ENCODE results near the gene HPF1. TPM values are rescaled to one million over a fixed set of nuclear protein-coding genes. Genes with fewer than 3 reads are reported as not detected.
"Not testable (repeated sequence)": the region's sequence is repeated elsewhere in the genome, so short reads cannot be mapped to it uniquely, and the experiment has no call there.

The HPF1 gene
- total RNA-seq, 1 donor from 2014 or later: 6.4 TPM

DNA sequence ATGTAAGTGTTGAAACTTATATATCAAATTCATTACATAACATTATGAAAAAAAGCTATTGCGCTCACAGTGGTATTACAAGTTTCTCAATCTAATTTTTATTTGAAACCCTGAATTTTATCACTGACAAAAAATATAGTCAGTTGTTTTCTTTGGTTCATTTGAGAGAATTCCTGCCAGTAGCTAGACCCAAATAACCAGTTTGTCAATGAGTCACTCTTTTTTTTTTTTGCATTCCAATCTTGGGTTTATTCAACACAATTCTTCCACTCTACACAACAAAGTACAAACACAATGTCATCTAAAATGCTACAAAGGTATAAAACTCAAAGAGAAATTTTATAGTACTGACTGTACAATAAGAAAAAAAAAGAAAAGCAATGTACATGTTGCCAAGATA lies 13.1 kb downstream of the HPF1 start:
- DNase-seq (ENCODE audit: low spot score): no peak
- no peak for ATAC-seq

DNA sequence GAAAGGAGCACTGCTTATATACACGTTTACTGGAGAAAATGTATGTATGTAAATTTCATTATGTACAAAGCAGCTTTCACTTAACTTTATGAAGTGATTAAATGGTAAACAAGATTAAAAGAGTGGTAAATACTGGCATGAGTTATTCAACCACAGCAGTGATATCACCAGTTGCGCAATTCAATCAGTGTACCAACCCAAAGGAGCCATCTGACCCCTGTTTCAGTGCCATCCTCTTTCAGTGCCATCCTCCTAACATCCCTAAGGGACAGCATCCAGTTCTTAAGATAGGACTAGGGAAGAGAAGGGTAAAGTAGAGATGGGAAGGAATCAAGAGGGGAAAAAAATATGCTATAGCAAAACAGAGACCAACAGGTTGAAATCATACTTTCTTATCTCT lies 16.2 kb downstream of the HPF1 start:
- DNase-seq (ENCODE audit: low spot score): no peak
- peak; percentile 74 for ATAC-seq

DNA sequence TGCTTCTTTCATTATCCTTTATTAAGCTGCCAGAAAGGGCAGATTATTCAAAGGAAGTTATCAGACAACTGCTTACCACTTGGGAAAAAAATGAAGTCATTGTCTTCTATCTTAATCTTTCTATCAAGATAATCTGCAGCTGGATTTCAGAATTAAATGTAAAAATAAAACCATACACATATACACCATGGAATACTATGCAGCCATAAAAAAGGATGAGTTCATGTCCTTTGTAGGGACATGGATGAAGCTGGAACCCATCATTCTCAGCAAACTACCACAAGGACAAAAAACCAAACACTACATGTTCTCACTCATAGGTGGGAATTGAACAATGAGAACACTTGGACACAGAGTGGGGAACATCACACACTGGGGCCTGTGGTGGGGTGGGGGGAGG lies 19.1 kb downstream of the HPF1 start:
- DNase-seq (ENCODE audit: low spot score); ATAC-seq: not testable (repeated sequence)

DNA sequence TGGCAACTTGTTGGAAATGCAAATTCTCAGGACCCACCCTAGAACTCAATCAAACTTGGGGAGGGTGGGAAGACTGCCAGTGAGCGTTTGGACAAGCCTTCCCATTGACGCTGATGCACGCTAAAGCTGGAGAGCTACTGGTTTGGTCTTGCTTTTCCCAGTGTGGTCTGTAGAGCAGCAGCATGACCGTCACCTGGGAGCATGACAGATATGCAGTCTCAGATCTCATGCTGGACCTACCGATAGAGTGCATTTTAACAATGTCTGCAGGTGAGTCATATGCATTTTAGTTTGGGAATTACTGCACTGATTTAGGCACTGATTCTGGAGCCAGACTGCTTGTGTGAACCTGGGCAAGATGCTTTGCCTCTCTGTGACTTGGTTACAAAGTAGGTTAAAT lies 27.2 kb downstream of the HPF1 start:
- no peak for DNase-seq (ENCODE audit: low spot score)

DNA sequence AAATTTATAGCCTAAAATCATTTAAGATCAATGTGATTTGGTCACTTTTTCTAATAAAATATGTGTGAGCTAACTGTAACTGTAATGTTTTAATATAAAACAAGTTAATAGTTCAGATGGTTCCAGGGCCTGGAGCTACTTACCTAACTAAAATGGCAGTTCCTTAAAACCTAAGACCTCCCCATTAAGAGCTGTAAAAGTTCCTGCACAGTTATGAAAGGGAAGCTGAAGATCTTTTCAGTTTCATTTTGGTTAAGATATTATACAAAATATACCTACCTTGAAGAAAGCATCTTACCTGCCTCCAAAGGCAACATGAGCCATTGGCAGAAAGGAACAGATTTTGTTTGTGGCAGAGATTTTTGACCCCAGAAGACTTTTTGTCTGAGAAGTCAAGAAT lies 30.1 kb downstream of the HPF1 start:
- no peak for ATAC-seq
- no peak for DNase-seq (ENCODE audit: low spot score)

More for the DNA sequence above, 27.2 kb downstream of the HPF1 start:
- ATAC-seq: no peak

DNA sequence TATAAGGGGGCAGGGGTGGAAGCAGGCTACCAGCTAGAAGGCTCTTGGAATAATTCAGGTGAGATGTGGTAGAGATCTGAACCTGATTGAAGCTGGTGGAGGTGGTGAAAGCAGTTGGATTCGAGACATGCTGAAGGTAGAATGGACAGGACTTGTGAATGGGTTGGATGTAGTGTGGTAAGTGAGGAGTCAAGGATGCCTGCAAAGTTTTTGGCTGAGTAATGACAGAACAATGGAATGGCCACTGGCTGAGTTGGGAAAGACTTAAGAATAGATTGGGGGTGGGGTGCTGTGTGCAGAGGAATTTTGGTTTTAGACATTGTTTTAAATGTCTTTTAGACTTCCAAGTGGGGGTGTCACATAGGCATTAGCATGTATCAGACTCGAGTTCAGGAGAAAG lies 33.5 kb downstream of the HPF1 start:
- no peak for DNase-seq (ENCODE audit: low spot score)
- no peak for ATAC-seq

DNA sequence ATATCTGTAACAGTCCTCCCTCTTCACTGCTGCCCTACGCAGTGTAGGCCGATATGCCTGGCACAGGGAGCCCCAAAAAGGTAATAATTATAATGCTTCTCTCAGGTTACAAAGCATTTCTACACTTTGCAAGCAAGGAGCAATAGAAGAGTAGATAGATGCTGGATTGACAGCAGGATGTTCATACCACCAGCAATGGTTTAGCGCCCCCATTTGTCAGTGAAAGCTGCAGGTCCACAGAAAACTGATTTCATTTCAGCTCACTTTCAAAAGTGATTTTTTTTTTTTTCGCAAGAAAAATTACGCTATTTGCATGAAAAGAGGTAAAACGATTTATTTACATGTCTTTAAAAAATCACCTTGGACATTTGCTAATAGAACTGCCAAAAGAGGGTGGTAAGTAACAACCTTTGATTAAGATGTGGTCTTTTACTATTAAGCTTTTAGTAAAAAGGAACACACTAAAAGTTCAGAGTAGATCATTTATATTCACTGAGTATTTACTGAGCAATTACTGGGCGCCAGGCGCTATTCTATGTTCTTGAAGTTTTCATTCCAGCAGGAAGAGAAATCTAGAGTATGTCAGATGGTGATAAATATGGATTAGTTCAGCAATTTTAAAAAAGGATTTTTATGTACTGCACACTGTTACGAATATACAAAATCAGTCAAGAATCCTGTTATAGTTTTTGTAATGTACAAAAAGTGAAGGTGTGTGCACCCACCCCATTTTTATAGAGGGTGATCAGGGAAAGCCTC lies 34.4 kb downstream of the HPF1 start:
- no peak for DNase-seq (ENCODE audit: low spot score)
- peak; percentile 55 for ATAC-seq

DNA sequence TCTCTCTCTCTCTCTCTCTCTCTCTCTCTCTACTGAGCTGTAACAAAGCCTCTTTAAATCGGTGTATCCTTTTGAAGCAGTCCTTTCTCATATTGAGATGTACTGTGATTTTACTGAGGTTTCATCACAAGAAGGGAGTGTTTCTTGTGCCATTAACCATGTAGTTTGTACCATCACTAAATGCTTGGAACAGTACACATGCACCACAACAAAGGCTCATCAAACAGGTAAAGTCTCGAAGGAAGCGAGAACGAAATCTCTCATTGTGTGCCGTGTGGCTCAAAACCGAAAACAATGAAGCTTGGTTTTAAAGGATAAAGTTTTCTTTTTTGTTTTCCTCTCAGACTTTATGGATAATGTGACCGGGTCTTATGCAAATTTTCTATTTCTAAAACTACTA lies 37.2 kb downstream of the HPF1 start:
- DNase-seq (ENCODE audit: low spot score) (no peak), ATAC-seq (no peak)

DNA sequence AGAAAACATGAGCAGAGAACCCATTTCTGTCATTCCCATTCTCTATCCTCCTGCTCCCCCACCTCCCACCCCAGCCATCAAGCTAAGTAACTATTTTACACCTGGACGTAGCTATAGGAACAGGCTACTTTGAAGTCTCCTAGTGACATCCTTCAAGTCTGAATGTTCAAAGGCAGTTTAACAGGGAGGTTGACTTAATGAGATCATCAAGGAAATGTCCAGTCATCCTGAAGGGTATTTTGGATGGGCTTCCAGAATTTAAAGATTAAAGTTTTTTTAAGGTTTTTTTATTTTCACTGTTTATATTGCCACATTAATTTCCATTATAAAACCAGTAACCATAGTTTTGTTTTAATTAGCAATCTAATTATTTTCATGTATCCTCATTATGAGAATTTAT lies 41.1 kb downstream of the HPF1 start:
- no peak for ATAC-seq
- no peak for DNase-seq (ENCODE audit: low spot score)

DNA sequence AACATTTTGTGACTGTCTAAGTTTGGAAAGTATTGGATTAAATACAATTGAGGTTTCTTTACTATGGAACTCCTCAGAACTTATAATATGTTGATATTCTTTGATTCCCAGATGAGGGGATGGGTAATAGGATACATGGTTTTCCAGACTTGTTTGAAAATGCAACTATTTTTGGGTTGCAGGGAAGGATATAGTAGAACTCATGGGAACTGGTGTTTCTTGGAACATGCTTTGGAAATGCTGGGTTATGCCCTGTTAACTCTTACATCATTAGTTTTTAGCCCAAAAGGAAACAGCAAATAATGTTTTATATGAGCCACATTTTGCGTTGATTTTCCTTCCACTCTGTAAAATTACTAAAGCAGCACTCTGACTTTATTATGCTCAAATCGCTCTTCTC lies 41.9 kb downstream of the HPF1 start:
- ATAC-seq (no peak), DNase-seq (ENCODE audit: low spot score) (no peak)

DNA sequence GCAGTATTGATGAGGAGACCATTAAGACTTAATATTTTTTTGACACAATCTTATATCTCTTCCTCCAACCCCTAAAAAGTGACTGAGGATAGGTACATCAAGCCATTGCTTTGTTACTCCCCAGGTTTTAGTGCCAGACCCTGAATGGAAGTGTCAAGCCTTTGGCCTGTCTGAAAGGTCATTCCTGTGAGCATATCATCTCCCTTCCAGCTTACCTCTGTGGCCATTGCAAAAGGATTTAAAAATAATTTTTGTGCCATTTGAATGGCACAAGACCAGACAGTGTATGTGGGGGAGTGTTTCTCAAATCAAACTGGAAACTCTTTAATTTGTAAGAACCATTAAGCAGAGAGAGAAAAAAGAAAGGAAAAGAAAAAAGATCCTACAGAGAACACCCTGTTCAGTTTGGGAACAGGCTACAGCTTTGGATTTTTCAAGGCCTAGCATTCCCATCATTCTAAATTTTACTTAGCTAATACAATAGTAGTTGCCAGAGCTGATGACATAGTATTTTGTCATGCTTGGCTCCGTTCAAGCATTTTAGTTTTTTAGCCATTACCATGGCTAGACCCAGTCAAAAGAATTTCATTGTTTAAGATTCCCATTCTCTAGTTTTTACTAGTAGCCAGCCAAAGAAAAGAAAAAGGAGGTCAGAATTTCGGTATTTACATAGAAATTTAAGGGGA lies 49.6 kb downstream of the HPF1 start:
- no peak for DNase-seq (ENCODE audit: low spot score)
- ATAC-seq: no peak

DNA sequence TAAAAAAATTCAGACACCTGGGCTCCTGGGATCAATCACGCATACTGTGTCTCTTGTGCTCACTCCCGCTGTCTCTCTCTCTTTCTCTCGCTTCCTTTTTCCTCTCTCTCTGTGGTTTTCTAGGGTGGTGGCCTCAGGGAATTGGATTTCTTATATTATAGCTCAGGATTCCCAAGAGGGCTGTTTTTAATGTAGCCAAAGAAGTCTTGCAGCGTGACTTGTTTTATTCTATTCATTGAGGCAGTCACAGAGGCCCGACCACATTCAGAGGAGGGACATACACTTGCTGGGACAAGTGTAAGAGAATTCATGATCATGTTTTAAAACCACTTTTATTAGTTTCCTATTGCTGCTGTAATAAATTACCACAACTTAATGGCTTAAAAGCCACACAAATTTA lies 59.4 kb downstream of the HPF1 start:
- DNase-seq (ENCODE audit: low spot score) (no peak), ATAC-seq (no peak)

DNA sequence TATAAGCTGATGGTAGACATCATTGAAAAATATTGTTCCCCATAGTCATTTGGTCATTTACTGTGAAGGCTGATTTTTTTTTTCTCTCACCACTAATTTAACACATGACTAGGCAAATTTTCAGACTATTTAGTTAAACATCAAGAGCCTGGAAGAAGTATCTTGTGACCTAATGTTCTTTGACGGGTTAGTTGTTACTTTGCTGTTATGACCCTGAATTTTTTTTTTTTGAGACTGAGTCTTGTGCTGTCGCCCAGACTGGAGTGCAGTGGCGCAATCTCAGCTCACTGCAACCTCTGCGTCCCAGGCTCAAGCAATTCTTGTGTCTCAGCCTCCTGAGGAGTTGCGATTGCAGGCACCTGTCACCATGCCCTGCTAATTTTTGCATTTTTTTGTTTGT lies 67.0 kb downstream of the HPF1 start:
- ATAC-seq: no peak
- no peak for DNase-seq (ENCODE audit: low spot score)

DNA sequence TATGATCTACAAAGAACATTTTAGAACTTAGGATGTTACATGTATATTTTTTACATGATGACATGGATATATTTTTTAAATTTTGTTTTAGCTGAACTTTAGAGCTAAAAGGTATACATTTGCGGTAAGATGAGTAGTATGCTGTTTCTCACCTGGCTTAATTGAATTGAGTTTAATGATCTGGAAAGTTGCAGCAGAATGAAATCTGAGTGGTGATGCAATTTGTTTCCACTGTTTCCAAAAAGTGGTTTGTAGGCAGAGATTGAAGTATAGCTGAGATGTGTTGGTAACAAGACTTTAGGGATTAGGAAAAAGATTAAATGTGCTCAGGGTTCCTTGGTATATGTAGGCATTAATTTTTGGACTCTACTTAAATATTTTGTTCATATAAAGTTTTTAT lies 68.1 kb downstream of the HPF1 start:
- ATAC-seq: no peak
- no peak for DNase-seq (ENCODE audit: low spot score)

DNA sequence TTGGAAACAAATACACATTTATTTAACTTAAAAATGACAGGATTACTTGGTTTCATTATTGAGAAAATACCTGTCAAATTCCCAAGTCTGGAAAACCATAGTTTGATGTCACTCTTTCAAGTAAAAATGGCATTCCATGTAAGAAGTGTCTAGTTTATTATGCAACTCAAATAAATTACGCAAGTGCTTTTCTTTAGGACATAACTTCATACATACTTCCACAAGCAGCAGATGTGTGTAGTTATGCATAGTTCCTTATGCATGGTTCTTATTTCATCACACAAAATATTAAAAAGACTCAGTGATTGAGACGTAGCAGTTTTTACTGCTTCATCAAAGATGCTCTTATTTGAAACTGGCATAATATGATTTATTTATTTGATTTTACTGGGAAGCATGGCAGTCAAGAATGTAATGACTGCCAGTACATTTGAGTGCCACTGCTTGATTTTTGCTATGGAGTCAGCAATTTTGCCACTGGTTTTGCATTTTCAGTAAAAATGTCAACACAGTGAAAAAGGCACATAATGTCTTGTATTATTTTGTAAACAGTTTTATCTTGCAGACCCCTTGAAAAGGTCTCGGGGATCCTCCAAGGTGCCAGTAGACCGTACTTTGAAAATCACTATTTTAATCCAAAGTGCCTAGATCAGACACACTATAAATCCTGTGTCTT lies 75.2 kb downstream of the HPF1 start:
- DNase-seq (ENCODE audit: low spot score) (no peak), ATAC-seq (no peak)

Other genes starting within 250 kb of the HPF1 start
- 5.1 TPM for gene NEK1, start 145.4 kb downstream of the HPF1 start, total RNA-seq
- 21.7 TPM for gene CLCN3, start 137.4 kb downstream of the HPF1 start, total RNA-seq